ENCODE data around the gene SLC25A6. TPM values are rescaled to one million over a fixed set of nuclear protein-coding genes. Genes with fewer than 3 reads are reported as not detected.

SLC25A6 gene
- total and polyA plus RNA-seq, 9 of the 15 experiments (the other 6 are each of a cell fraction or from before 2014, with no cell fraction given), result 24.6 to 330 (median 129) TPM

DNA sequence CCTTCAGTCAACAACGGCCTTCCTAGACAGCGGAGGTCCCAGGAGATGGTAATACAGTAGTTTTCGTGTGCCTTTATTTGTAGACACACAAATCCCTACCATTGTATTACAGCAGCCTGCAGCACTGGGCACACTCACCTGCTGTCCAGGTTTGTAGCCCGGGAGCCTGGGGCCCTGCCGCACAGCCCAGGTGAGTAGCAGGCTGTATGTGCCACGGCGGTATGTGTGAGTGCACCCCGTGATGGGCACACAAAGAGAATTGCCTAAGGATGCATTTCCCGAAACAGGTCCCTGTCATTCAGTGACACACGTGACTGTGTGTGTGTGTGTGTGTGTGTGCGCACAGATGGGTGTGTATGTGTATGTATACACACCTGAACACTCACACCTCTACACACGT, 8.1 kb upstream of the SLC25A6 start (continued):
- TF ChIP-seq ZNF644 (tag; IDR thresholded peaks at IDR 0.05; ENCODE audit: low read depth), result no peak
- no peak for TF ChIP-seq POLR3G (IDR thresholded peaks at IDR 0.05; ENCODE audit: extremely low read depth, insufficient read length, insufficient replicate concordance)
- no peak for TF ChIP-seq NR3C1 (CRISPR knock-in tag; IDR thresholded peaks at IDR 0.05)
- TF ChIP-seq, protein P1, sequence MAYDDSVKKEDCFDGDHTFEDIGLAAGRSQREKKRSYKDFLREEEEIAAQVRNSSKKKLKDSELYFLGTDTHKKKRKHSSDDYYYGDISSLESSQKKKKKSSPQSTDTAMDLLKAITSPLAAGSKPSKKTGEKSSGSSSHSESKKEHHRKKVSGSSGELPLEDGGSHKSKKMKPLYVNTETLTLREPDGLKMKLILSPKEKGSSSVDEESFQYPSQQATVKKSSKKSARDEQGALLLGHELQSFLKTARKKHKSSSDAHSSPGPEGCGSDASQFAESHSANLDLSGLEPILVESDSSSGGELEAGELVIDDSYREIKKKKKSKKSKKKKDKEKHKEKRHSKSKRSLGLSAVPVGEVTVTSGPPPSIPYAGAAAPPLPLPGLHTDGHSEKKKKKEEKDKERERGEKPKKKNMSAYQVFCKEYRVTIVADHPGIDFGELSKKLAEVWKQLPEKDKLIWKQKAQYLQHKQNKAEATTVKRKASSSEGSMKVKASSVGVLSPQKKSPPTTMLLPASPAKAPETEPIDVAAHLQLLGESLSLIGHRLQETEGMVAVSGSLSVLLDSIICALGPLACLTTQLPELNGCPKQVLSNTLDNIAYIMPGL (CRISPR knock-in tag; IDR thresholded peaks at IDR 0.05), result no peak
- TF ChIP-seq ARID2 (IDR thresholded peaks at IDR 0.05), result no peak
- no peak for TF ChIP-seq RCOR1 (IDR thresholded peaks at IDR 0.05; ENCODE audit: borderline replicate concordance in 1 of 2, low read depth in 2 of 2, low read length in 2 of 2)
- TF ChIP-seq RBM22 (IDR thresholded peaks at IDR 0.05; ENCODE audit: low read depth, low read length, poor library complexity, severe bottlenecking), result no peak
- TF ChIP-seq ZNF75A (CRISPR knock-in tag; IDR thresholded peaks at IDR 0.05), result no peak
- no peak for TF ChIP-seq CREBBP (IDR thresholded peaks at IDR 0.05; ENCODE audit: low read depth, low read length)

All from K562 (cell line).